ENCODE results near the gene KDM4E. TPM values are rescaled to one million over a fixed set of nuclear protein-coding genes. Genes with fewer than 3 reads are reported as not detected.

Gene KDM4E
- total RNA-seq, 1 donor from 2014 or later, result not detected

DNA sequence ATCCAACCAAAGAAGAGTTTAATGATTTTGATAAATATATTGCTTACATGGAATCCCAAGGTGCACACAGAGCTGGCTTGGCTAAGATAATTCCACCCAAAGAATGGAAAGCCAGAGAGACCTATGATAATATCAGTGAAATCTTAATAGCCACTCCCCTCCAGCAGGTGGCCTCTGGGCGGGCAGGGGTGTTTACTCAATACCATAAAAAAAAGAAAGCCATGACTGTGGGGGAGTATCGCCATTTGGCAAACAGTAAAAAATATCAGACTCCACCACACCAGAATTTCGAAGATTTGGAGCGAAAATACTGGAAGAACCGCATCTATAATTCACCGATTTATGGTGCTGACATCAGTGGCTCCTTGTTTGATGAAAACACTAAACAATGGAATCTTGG lies 27.6 kb upstream of the KDM4E start:
- Mint-ChIP-seq H3K27me3 (ENCODE audit: low read depth) (no peaks in the 10 kb centered on the region), H3K4me3 (no peak overlapping the region), H3K4me1 (no peaks in the 10 kb centered on the region), H3K36me3 (ENCODE audit: low read depth) (peaks cover 12% of the 10 kb centered on the region), H3K27ac (ENCODE audit: unreplicated experiment) (no peak overlapping the region), H3K9me3 (peaks cover 3% of the 10 kb centered on the region)
- DNase-seq (ENCODE audit: low read depth, low spot score), result no peak
- TF ChIP-seq, protein P1, sequence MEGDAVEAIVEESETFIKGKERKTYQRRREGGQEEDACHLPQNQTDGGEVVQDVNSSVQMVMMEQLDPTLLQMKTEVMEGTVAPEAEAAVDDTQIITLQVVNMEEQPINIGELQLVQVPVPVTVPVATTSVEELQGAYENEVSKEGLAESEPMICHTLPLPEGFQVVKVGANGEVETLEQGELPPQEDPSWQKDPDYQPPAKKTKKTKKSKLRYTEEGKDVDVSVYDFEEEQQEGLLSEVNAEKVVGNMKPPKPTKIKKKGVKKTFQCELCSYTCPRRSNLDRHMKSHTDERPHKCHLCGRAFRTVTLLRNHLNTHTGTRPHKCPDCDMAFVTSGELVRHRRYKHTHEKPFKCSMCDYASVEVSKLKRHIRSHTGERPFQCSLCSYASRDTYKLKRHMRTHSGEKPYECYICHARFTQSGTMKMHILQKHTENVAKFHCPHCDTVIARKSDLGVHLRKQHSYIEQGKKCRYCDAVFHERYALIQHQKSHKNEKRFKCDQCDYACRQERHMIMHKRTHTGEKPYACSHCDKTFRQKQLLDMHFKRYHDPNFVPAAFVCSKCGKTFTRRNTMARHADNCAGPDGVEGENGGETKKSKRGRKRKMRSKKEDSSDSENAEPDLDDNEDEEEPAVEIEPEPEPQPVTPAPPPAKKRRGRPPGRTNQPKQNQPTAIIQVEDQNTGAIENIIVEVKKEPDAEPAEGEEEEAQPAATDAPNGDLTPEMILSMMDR (conservative IDR thresholded peaks at IDR 0.05), result peak; percentile 39

DNA sequence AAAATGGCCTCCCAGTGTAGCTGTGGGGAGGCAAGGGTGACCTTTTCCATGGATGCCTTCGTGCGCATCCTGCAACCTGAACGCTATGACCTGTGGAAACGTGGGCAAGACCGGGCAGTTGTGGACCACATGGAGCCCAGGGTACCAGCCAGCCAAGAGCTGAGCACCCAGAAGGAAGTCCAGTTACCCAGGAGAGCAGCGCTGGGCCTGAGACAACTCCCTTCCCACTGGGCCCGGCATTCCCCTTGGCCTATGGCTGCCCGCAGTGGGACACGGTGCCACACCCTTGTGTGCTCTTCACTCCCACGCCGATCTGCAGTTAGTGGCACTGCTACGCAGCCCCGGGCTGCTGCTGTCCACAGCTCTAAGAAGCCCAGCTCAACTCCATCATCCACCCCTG lies 26.8 kb upstream of the KDM4E start:
- no peak for DNase-seq (ENCODE audit: low read depth, low spot score)
- no peaks in the 10 kb centered on the region for H3K27me3 Mint-ChIP-seq (ENCODE audit: low read depth)
- no peak overlapping the region for H3K4me3 Mint-ChIP-seq
- no peak overlapping the region for H3K27ac Mint-ChIP-seq (ENCODE audit: unreplicated experiment)
- no peaks in the 10 kb centered on the region for H3K4me1 Mint-ChIP-seq
- peaks cover 3% of the 10 kb centered on the region for H3K9me3 Mint-ChIP-seq
- peaks cover 12% of the 10 kb centered on the region for H3K36me3 Mint-ChIP-seq (ENCODE audit: low read depth)
- TF ChIP-seq, protein P1 (conservative IDR thresholded peaks at IDR 0.05), result no peak

DNA sequence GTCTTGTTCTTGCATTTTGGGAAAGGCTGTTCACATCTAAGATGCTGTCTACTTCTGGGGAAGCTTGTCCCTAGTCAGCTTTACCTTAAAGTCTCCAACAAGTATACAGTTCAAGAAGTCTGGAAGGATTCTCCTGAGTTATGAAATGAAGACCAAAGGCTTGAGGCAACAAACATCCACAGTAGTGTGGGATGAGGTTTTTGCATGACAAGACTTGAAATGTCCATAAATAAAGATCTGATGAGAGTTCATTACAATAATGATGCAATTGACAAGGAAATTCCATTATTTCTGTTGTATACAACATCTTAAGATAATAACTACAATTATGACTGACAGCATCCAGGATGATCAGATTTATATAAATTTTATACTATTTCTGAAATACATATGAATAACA lies 21.3 kb upstream of the KDM4E start:
- H3K36me3 Mint-ChIP-seq (ENCODE audit: low read depth), result peaks cover 10% of the 10 kb centered on the region
- H3K27me3 Mint-ChIP-seq (ENCODE audit: low read depth), result no peaks in the 10 kb centered on the region
- no peaks in the 10 kb centered on the region for H3K4me1 Mint-ChIP-seq
- DNase-seq (ENCODE audit: low read depth, low spot score), result no peak
- TF ChIP-seq, protein P1 (conservative IDR thresholded peaks at IDR 0.05), result no peak
- peaks cover 7% of the 10 kb centered on the region for H3K9me3 Mint-ChIP-seq
- no peak overlapping the region for H3K27ac Mint-ChIP-seq (ENCODE audit: unreplicated experiment)
- no peak overlapping the region for H3K4me3 Mint-ChIP-seq

DNA sequence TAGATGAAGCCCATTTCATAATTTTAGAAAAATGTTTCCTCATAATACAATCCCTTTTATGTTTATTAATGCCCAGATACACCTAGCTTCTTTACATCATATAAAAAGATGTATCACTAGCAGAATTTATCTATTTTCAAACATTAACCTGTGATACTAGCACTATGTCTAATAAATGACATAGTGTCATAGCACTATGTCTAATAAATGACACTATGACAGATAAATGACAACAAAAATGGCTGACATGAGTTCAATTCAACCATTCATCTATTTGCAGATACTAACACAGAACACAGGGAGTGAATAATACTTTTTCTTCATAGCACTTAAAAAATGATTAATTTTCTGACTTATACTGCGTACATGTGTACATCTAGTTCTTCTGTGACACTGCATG lies 19.4 kb upstream of the KDM4E start:
- Mint-ChIP-seq H3K4me3 (no peak overlapping the region), H3K36me3 (ENCODE audit: low read depth) (peaks cover 2% of the 10 kb centered on the region), H3K9me3 (peaks cover 4% of the 10 kb centered on the region), H3K27ac (ENCODE audit: unreplicated experiment) (no peak overlapping the region), H3K4me1 (no peaks in the 10 kb centered on the region), H3K27me3 (ENCODE audit: low read depth) (no peaks in the 10 kb centered on the region)
- TF ChIP-seq, protein P1 (conservative IDR thresholded peaks at IDR 0.05), result no peak
- no peak for DNase-seq (ENCODE audit: low read depth, low spot score)

DNA sequence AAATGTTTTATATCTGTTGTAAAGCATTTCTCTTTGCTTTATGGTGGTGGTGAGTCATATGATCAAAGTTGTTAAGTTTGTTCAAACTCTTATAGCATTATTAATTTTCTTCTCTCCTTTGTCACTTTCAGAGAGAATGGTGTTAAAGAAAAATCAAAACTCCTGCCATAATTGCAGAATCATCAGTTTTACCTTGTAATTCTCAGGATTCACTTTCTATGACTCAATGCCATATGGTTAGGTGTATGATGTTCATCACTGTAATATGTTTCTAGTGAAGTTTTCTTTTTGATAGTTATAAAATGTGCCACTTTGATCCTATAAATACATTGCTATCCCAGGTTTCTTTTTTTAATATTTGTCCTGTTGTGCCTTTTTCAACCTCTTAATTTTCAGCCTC lies 13.7 kb upstream of the KDM4E start:
- no peak overlapping the region for H3K27ac Mint-ChIP-seq (ENCODE audit: unreplicated experiment)
- peaks cover 2% of the 10 kb centered on the region for H3K4me1 Mint-ChIP-seq
- no peaks in the 10 kb centered on the region for H3K27me3 Mint-ChIP-seq (ENCODE audit: low read depth)
- no peak for DNase-seq (ENCODE audit: low read depth, low spot score)
- no peak overlapping the region for H3K4me3 Mint-ChIP-seq
- TF ChIP-seq, protein P1 (conservative IDR thresholded peaks at IDR 0.05), result no peak
- H3K36me3 Mint-ChIP-seq (ENCODE audit: low read depth), result peaks cover 2% of the 10 kb centered on the region
- peaks cover 4% of the 10 kb centered on the region for H3K9me3 Mint-ChIP-seq
